Stimulated activated naive CD8-positive, alpha-beta T cell treated with anti-CD3 and anti-CD28 coated beads, Interleukin-15, Interleukin-2, amounts not matched to agents 100 U/mL and 50 U/mL, for 24 hours (primary cell): Measurements from ENCODE around the gene UBALD1.
A peak's percentile ranks its signal among the peaks of the same experiment; 100 is the strongest.

Experiments used
- ATAC-seq: fragments of 150-1000 bp; cut with Tn5 transposase; one replicate; pipeline ENCODE4 v1.10.0; 2021
- DNase-seq: peaks from one replicate; pipeline ENCODE4 v3.0.0; 2021

The UBALD1 gene

DNA sequence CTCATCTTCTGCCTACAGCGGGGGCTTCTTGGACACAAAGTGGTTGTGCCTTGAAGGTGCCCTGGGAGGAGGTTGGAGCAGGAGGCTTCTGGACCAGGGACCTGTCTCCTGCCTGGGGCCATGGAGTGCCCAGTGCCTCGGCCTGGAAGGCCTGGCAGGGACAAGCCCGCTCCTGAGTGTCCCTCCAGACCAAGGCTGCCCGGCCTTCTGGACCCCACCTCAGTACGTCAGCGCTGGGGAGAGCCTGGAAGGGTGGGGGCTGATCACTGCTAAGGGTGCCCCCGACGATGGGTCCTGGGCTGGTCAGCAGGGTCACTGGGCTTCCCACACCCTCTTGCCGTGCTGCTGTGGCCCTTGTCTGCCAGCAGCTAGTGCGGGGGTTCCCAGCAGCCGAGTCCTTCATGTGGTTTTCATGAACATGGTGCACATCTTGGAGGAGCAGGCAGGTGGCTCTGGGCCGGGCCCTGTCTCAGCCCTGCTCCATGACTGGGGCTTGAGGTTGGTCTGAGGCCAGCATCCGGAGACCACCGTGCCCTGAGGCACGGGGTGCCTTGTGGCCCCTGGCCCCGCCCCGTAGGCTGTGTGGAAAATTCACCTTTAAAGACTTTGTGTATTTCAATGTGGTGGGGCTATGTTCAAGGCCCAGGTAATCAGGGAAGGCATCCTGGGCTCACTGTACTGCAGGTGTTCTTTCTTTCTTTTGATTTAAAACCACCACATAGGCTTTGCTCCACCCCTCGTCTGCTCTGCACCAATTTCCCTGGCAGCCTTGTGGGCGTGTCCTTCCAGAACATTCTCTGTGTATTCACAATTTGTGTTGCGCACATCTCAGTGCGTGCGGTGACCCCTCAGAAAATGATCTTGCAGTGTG lies 32.3 kb upstream of the UBALD1 start:
- ATAC-seq (no peak), DNase-seq (no peak)

DNA sequence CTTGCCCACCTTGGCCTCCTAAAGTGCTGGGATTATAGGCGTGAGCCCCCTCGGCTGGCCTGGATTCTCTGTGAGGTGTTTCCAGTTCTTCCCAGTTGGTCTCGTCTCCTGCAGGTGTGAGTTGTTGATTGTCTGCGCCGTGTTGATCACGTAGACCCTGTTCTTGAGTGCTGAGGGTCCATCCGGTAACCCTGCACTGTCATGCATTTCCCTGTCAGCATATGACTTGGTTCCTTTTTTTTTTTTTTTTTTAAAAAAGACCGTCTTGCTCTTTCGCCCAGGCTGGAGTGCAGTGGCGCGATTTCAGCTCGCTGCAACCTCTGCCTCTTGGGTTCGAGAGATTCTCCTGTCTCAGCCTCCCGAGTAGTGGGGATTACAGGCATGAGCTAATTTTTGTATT lies 27.2 kb upstream of the UBALD1 start:
- ATAC-seq (no peak), DNase-seq (no peak)

DNA sequence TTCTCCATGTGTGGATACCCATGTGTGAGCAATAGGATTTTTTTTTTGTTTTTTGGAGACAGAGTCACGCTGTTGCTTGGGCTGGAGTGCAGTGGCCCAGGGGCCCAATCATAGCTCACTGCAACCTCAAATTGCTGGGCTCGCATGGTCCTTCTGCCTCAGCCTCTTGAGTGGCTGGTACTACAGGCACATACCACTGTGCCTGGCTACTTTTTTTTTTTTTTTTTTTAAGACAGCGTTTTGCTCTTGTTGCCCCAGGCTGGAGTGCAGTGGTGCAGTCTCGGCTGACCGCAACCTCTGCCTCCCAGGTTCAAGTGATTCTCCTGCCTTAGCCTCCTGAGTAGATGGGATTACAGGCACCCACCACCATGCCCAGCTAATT lies 26.6 kb upstream of the UBALD1 start:
- ATAC-seq (no peak), DNase-seq (no peak)

DNA sequence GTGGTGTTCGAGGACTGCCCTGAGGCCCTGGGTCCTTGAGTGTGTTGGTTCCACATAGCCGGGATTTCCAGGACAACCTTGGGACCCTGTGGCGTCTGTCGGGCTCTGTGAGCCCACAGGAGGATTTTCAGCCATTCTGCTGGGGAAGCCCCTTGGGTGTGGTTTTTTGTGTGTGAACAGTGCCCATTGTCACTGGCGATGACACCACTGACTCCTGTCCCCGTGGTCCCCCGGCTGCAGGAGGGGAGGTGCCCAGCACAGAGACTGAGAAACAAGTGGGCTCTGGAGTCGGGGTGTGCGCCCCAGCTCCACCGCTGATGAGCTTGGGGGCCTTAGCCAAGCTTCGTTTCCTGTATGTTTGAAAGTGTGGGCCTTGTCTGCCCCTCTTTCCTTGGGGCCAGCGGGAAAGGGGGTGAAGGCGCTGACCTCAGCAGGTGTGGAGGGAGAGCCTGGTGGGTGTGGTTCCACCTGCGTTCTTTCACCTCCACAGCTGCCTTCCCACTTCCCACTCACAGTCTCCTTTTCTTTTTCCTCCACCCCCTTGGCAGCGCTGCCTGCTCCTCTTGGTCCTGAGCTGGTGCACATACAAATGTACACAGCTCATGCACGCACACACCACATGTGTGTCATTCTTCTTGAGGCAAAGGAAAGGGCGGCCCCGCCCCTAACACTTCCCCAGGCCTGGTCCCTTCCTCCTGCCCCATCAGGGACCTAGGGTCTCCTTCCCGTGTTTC lies 26.1 kb upstream of the UBALD1 start:
- DNase-seq (no peak), ATAC-seq (peak; percentile 55)

DNA sequence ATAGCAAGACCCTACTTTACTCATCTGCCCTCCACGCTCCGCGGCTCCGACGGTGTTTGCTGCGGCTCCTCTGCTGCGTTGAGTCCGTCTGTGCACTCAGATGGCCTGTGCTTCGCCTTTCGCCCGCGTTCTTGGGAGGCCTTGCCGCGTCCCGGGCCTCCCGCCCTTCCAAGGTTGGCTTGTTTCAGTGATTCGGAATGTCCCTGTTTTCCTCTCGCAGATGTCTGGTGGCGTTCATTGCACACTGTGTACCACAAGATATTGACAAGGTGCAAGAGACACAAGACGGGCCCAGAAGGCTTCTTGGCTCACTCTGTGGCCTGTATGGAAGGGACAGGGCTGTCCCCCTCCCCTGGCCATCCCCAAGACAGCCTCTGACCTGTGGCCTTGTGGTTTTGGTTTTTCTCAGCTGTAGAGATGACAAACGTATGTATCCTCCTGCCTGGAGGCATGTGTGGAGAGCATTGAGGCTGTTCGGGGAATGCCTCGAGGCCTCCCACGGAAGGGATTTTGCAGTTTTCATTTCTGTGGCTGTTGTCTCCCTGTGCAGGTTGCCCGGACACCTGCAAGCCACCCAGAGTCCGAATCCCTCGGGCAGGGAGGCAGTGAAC lies 25.3 kb upstream of the UBALD1 start:
- ATAC-seq (no peak), DNase-seq (no peak)

DNA sequence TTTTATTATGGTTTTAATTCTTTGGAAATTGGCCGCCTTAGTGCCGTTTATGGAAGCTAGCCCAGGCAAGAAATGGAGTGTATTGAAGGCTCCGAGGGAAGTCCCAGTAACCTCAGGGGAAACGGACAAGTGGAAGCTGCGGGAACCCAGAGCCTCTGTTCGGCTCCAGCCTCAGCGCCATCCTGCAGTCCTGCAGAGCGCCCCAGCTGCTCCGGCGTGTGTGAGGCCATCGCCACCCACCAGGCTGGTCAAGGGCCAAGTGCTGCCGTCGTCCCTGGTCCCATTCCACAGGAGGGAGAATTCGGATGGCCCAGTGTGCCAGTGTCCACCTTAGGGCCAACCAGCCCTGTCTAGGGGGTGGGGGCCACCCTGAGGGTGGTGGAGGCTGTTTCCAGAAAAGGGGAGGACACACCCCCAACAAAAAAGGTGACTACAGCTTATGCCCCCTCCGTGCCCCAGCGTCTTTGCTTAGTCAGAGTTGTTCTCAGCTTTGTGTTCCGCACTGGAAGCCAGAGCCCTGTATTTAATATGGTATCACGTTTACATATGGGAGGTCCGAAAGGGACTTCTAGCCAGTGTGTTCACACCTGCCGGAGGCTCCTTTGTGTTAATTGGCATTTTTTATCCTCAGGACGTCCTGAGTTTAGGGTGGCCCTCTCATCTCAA lies 22.9 kb upstream of the UBALD1 start:
- DNase-seq = no peak
- ATAC-seq = no peak

DNA sequence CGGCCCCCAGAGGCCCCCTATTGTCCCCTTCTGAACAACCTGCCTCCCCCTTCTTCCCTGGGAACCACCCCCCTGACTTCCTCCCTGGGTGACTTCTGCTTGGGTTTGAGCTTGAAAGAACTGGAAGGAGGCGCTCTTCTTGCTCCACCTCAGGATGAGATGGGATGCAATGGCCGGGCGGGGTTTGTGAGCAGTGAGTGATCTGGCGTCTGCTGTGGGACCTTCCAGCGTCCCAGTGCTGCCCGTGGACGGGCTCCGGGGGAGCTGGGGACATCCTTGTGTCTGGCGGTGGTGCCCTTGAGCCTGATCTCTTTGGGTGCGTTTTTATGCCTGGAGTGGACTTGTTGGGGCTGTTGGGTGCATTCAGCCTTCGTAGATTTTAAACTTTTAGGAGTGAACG lies 21.5 kb upstream of the UBALD1 start:
- ATAC-seq = no peak

DNA sequence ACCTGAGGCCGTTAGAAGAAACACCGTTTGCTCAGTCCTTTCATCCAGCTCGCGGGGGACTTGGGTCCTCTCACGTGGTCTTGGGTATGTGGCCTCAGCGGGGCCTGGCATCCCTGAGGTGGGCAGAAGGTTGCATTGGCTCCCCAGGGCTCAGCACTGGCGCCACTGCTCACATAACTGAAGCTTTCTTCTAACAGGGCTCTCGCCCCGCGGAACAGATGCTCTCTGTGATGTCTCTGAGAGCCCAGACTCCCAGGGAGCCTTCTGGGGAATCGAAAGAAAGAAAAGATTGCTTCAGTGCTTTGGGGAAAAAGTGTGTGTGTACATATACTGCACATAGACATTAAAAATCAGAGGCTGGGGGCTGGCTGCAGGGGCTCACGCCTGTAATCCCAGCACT lies 20.1 kb upstream of the UBALD1 start:
- ATAC-seq = no peak
- DNase-seq = no peak

More for the DNA sequence above, 21.5 kb upstream of the UBALD1 start:
- no peak for DNase-seq

DNA sequence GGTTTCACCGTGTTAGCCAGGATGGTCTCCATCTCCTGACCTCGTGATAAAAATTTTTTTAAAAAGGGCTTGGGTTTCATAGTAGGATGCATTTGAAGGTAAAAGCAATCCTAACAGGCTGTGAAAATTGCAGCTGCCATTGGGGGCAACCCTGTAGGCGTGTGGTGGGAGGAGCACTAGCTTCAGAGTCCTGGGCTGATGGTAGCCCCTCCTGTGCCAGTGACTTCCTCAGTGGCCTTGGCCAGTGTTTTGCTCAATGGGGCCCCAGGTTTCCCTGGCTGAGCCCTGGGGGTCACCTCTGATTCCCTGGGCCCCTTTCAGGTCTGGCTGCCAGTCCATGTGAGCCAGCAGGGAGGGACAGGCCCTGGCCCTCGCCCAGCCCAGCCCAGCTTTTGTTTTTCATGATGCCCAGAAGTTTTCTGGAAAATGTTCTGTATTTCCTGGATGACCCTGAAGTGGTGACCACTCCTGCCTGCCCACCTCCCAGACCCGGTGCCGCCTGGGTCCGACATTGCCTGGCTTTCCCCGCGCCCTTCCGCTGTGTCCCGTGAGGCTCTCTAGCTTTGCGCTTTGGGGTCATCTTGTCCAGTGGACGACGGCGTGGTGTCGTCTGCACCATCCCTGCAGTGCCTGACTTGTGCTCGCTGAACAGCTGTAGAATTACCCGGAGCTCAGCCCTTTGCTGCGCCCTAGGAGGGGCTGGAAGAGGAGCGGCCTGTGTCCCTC lies 19.4 kb upstream of the UBALD1 start:
- DNase-seq = no peak
- no peak for ATAC-seq

DNA sequence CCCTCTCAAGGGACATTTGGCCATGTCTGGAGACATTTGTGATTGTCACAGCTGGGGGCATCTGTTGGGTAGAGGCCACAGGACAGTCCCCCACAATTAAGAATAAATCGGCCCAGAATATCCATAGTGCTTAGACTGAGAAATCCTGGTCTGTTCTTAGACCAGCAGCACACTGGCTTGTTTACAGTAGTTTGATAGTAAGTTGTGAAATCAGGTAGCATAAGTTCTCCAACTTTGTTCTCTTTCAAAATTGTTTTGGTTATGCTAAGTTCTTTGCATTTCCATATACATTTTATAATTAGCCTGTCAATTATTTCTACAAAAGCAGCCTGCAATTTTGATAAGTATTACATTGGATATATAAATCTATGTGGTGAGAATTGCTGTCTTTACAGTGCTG lies 16.8 kb upstream of the UBALD1 start:
- ATAC-seq (no peak), DNase-seq (no peak)

DNA sequence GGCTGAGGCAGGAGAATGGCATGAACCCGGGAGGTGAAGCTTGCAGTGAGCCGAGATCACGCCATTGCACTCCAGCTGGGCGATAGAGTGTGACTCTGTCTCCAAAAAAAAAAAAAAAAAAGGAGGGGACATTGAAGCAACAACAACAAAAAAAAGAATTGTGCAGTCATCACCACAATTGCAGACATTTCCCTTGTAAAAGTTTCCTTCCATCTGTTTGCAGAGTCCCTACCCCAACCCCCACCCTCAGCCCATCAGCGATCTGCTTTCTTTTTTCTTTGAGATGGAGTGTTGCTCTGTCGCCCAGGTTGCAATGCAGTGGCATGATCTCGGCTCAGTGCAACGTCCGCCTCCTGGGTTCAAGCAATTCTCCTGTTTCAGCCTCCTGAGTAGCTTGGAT lies 13.6 kb upstream of the UBALD1 start:
- DNase-seq (no peak), ATAC-seq (no peak)

DNA sequence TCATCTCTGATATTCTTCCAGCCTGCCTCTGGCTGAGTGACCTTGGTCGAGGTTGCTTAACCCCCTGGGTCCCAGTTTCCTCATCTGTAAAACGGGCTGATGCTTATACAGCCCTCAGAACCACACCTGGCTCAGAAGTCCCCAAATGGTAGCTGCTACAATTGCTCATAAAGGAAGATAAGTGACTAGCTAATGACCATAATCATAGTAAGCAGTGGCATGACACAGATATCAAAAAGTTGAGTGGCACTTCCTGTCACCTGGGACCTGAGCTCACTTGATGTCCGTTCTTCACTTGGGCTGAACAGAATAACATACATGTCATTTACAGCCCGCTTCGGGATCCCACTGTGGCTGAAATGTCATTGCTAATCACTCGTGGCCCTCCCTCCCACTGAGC lies 11.7 kb upstream of the UBALD1 start:
- ATAC-seq (no peak), DNase-seq (no peak)

DNA sequence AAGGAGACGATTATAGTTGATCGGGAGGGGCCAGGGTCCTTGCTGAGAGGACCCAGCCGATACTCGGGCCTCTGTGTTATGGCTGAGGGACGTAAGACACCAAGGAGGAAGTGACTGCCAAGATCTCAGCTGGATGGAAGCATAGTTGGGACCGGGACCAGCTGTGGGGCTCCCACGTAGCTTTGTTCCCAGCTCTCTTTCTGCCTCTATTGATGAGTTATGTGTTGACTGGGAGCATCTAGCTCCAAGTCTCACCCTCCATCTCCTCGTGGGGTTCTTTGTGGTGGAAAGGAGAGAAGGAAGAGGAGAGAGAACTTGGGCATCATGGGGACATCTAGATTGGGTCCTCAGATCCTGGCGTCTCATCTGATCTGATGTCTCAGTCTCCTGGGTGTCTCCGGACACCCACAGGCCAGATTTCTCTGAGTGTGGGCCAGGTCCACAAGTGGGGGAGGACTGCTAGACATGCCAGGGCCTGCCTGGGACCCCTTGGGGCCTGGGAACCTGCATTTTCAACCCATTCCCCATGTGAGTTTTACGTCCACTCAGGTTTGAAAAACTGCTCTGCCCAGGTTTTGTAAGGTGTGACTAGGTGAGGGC lies 11.0 kb upstream of the UBALD1 start:
- no peak for ATAC-seq

DNA sequence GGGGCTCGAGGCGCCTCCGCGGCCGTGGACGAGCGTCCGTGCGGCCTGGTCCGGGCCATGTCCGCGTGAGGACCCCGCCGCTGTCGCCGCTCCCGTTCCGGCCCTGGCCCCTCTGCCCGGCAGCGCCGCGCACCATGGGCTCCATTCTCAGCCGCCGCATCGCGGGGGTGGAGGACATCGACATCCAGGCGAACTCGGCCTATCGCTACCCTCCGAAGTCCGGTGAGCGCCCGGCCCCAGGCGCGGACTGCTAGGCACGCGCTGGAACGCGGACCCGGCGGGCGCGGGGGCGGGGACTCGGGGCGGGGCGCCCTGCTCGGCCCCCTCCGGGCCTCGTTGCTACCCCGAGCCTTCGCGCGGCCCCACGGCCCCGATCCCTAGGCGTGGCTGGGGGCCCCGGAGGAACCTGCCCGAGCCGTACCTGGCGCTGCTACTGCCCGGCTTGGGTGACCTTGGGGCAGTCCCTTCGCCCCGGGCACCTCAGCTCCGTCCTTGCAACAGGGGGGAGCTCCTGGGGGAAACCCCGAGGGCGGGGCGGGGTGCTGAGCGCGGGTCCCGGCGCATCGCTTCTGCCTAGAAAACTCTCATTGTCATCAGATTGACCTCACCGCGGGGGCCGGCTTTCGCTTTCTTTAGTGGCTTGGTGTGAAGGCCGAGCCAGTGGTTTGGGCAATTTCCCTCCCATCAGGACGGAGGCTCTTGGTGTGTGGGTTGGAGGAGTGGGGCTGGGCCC lies 10.3 kb upstream of the UBALD1 start:
- ATAC-seq = peak; percentile 65
- DNase-seq = peak; percentile 89

More for the DNA sequence above, 11.0 kb upstream of the UBALD1 start:
- DNase-seq = no peak

DNA sequence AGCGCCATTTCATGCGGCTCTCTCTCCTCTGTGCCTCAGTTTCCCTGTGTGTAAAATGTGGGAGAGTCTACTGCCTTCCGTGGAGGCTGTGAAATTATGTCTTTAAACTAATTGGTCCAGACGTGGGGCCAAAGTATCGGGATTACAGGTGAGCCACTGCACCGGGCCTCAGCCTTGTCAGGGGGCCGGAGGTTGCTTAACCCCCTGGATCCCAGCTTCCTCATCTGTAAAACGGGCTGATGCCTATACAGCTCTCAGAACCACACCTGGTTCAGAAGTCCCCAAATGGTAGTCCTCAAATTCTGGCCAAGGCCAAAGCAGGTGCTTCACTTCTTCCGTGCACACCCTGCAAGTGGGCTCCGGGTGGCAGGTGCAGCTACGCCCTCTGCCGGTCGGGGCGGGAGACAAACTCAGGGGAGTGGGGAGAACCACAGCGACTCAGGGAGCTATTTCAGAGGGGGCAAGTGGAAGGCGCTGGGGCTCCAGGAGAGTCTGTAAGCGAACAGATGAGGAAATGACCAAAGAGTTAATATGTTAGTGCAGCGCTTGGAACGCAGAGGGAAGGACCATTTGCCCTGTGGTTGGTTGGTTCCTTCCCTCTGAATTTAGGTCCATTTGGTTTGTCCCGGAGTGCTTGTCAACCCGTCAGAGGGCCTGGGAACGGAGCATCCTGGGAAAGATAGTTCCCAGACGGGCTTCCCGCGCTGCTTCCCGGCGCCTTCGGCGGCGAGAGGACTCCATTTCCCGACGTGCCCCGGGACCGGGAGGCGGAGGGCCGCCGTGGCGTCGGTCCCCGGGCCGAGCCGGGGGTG lies 9.5 kb upstream of the UBALD1 start, which contains the start of gene MGRN1:
TSS of gene MGRN1 (plus strand) at position 812 of the 812 bp plus-strand sequence. CDS start 135 bp downstream, outside the sequence.
- DNase-seq (peak; percentile 93), ATAC-seq (peak; percentile 88)

DNA sequence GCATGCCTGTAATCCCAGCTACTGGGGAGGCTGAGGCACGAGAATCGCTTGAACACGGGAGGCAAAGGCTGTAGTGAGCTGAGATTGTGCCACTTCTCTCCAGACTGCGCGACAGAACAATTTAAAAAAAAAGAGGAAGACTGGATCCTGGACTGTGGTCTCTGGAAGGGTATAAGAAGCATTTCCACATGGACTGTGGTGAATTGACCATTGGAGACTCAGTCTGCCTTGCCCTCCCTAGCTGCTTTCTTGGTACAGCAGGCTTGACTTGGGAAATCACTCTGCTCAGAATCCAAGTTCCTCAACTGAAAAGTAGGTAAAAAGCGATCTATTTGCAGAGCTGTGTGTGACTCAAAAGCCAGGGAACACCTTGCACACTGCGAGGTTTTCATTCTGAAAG lies 8.9 kb upstream of the UBALD1 start:
- ATAC-seq (no peak), DNase-seq (no peak)

DNA sequence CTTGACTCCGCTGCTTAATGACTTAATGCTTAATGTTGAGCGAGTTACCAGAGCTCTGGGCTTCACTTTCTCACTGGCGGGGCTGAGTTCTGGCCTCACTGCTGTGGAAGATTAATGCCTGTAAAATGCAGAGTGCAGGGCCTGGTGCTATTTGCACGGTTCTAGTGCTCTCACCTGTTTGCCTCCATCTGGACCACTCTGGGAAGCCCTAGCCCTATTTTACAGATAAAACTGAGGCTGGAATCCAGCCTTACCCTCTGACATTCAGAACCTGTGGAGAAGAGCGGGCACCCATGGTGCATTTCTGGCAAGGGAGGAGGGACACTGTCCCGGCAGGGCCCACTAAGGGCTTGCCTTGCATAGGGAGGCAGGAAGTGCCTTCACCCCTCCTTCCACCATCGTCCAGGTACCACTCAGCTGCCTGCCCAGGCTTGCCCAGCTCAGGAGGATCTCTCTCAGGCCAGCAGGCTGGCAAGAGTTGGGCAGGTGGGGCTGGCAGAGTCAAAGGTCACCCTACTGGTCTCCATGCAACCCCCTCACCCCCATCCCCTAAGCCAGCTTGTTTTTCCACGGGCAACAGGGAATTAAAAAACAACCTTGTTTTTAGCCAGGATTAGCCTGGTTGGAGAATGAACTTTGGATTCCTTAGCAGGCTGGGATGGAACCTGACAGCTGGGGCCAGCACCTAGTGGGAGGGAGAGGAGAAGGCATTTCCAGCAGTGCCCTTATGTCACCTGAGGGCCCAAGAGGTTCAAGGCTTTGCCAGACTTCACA lies 4.1 kb upstream of the UBALD1 start:
- DNase-seq = no peak
- ATAC-seq = no peak

DNA sequence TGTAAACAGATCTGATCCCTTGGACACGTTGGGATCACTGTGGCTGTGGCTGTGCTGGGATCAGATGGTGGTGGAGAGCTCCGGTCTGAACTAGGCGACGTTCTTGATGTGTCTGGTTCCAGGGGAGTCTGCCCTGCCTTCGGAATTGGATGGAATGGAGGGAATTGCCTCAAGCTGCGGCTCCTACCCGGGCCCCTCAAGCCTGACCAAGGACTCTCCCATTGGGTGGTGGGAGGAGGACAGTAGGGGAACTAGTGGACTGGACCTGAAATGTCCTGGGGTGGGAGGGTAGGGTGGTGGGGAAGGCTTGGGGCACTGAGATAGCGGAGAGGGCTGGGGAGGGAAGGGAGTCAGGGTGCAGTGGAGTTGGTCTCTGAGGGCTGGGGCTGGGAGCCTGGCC lies 3.2 kb upstream of the UBALD1 start:
- ATAC-seq (no peak), DNase-seq (no peak)
